OCI-LY3 (cell line): Measurements from ENCODE around the gene S100A10.

Source experiments
- EZH2phosphoT487 ChIP-seq: fragments of 200-600 bp; shearing (Covaris generic); IDR thresholded peaks from 2 replicates; pipeline ENCODE4 v1.6.1; 2018; ENCODE audit warnings: antibody characterized with exemption, mixed run types, low read depth
- TF ChIP-seq, protein P1 (sequence below): fragments of 200-600, 300-600 bp; sonication (generic); IDR thresholded peaks from 2 replicates; pipeline ENCODE4 v1.5.1; 2014; ENCODE audit warnings: antibody characterized with exemption, low read length, low read depth

DNA sequence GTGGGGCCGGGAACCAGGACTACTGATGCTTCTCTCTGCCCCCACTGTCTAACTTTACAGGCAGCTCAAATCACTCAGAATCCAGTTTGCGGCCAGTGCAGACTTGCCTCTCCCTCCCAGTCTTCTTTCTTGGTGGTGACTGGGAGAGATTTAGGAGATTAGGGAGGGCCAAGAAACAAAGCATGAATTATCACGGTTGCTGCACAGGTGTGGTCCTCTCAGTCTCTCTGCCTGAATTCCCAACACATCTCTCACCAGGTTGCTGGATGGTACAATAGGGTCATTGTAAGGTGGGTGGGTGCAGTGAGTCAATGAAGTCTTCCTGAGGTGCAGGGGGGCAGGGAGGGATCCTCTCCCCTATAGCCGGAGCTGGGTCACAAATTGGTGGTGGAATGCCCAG lies 30.6 kb upstream of the S100A10 start:
- TF ChIP-seq, protein P1, sequence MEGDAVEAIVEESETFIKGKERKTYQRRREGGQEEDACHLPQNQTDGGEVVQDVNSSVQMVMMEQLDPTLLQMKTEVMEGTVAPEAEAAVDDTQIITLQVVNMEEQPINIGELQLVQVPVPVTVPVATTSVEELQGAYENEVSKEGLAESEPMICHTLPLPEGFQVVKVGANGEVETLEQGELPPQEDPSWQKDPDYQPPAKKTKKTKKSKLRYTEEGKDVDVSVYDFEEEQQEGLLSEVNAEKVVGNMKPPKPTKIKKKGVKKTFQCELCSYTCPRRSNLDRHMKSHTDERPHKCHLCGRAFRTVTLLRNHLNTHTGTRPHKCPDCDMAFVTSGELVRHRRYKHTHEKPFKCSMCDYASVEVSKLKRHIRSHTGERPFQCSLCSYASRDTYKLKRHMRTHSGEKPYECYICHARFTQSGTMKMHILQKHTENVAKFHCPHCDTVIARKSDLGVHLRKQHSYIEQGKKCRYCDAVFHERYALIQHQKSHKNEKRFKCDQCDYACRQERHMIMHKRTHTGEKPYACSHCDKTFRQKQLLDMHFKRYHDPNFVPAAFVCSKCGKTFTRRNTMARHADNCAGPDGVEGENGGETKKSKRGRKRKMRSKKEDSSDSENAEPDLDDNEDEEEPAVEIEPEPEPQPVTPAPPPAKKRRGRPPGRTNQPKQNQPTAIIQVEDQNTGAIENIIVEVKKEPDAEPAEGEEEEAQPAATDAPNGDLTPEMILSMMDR, result no peak
- TF ChIP-seq EZH2phosphoT487, result no peak
